GM19023 (cell line): Measurements from ENCODE around the gene ZDHHC11.
"Not testable (repeated sequence)": the region's sequence is repeated elsewhere in the genome, so short reads cannot be mapped to it uniquely, and the experiment has no call there.

Source experiments
- ATAC-seq: cut with Tn5 transposase; IDR thresholded peaks from one replicate; pipeline ENCODE4 v1.9.1; 2021; ENCODE audit warnings: mild to moderate bottlenecking, moderate library complexity; ENCODE audit not compliant: unreplicated experiment

ZDHHC11 gene

GRCh38 chr5:845676-846601, 4.8 kb downstream of the ZDHHC11 start:
- ATAC-seq = peak; percentile 29

DNA sequence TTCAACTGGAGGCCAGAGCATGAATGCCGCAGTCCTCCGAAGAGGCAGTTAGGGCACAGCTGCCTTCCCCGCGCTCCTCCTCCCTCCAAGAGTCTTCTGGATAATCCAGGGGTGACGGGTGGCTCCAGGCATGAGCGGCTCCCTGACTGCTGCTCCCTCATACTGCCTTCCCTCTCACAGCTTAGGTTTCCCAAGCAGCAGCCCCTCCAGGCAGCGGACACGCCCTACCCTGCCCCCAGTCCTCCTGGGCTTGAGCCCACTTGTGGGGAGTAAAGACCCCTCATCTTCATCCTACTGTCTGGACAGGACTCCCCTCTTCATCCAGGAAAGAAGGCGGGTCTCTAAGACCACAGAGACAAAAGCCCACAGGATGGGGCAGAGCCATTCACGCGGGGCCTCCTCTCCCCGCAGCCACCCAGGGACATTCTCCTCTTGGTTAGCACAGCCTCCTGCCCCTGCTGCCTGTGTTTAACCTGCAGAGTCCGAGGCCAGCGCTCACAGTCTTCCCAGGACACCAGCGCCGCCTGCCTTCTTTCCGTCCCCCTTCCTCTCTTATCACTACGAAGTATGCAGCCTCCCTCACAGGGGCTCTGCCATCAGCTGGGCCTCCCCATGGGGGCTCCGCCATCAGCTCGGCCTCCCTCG, 5.6 kb downstream of the ZDHHC11 start:
- ATAC-seq = not testable (repeated sequence)

DNA sequence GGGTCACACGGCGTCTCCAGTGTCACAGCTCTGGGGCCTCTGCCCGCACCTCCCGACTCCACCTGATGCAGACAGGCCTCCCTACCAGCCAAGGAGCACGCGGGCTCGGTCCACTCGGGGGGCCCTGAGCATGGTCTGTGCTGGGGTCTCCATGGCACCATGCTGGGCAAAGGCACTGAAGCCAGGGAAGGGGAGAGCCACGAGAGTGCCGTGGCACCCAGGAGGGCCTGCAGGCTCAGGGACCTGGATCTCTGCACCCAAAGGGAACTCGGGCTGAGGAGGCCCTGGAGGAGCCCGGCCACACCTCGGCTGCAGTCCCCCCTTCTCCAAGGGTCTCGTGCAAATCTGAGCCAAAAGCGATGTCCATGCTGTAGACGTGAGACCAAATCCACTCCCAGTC, 6.4 kb downstream of the ZDHHC11 start:
- not testable (repeated sequence) for ATAC-seq

- not testable (repeated sequence) for ATAC-seq
Measured at GRCh38 chr5:843926-844325, 6.9 kb downstream of the ZDHHC11 start.

DNA sequence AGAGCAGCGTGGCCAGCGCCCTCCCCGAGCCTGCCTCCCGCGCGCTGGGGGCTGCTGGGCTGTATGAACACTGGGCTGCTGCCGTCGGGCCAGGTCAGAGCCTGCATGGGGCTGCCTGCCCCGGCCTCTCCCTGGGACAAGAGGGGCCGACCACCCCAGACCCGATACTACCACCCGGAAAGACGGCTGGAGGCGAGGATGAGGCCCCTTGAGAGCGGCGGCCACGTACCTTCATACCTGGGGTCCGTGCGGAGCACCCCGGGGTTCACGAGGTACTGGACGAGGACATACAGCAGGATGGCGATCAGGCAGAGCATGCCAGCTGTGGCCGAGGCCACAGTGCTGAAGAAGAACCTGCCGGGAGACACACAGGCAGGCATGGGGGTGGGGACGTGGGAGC, 7.4 kb downstream of the ZDHHC11 start:
- ATAC-seq = not testable (repeated sequence)

DNA sequence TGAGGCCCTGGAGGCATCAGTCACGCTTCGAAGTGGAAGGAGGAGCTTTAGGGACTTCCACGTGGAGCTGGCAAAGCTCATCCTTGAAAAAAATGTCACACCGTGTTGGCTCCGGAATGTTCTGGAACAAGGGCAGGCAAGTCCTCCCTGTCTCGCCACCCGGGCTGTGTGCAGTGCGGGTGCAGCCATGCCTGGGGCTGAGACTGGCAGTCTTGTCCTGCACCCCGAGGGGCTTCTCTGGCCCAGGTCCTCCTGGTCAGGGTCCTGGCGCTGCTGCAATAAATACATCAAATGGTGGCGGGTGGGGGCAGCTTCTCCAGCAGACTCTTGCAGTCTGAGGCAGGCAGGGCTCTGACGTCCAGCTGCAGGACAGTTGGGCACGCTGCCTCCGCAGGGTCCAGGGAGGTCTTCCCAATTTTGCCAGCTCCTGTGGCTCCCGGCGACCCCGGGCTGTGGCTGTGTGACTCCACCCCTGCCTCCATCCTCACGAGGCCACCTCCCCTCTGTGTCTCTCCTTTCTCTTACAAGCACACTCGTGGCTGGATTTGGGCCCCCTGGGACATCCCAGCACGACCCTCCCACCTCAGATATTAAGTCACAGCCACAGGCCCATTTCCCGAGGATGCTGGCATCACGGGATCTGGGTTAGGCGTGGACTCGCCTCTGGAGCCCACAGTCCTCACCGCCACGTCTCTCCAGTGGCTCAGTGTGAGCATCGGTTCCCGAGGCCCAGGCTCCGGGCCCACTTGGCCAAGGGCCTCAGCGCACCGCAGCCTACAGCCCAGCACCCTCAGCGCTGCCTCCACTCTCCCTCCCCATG, 8.2 kb downstream of the ZDHHC11 start:
- not testable (repeated sequence) for ATAC-seq

DNA sequence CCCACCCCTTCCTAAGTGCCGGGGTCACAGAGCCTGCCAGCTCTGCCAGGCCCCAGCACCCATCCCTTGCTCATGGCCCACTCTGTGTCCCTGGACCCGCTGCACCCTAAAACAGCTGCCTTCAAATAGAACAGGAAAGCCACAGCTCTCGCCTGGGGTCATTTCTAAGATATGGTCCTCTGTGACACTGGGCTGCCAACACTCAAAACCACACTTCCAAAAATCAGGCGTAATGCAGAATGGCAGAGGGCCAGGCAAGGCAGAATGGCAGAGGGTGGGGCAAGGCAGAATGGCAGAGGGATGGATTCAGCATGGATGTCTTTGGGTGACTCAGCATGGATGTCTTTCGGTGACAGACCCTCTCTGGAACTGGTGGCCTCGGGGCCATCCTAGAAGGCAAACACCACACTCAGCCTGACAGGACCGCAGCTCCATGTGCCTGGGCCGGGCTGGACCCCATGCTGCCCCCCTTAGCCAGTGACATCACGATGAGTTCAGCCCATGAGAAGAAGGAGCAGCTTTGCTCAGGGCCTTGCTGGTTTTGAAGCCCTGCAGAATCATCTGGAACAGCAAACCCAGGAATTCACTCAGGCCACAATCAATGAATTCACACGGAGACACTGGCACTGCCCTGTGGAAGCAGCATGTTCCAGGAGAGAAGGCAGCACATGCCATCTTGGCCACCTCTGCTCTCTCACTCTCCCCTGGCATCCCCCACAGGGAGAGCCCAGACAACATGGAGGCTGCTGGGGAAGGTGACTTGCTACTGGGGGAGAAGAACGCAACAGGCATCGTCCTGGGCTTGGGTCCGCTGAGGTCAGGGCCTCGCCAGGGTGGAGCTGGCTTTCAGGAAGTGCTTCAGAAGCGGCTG, 9.0 kb downstream of the ZDHHC11 start:
- not testable (repeated sequence) for ATAC-seq

DNA sequence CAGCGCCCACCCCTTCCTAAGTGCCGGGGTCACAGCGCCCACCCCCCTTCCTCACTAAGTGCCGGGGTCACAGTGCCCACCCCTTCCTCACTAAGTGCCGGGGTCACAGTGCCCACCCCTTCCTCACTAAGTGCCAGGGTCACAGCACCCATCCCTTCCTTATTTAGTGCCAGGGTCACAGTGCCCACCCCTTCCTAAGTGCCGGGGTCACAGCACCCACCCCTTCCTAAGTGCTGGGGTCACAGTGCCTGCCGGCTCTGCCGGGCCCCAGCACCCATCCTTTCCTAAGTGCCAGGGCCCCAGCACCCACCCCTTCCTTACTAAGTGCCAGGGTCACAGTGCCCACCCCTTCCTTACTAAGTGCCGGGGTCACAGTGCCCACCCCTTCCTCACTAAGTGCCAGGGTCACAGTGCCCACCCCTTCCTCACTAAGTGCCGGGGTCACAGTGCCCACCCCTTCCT, 9.8 kb downstream of the ZDHHC11 start:
- not testable (repeated sequence) for ATAC-seq

DNA sequence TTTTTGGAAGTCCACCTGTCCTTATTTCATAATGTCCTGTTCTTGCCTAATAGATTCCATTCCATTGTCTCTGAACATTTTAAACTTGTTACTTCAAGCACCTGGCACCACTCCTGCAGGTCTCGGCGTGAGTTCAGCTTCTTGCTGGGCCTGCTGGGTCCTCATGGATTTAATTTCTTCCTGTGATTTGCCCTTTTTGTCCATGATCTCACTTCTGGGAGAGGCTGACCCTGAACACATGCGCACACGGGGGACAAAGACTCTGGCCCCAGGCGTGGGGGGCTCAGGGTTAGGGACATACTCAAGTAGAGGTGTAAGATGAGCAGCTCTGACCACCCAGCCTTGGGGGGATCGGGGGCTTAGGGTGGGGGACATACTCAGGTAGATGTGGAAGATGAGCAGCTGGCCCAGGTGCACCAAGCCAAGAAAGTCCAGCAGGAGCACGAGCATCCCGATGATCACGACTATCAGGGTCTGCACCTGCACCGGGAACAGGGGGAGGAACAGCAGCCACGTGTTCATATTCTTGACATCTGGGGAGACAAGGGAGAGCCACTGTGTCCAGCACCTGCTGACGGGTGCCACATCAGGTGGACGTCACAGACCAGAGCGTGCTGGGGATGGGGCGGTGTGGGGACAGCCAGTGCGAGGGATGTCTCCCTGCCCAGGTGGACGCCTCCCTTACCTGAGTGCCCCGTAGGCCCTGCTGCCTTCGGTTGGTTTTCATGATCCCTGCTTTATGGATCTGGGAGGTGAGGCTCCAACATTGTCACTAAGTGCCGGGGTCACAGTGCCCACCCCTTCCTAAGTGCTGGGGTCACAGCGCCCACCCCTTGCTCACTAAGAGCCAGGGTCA, 10.4 kb downstream of the ZDHHC11 start:
- not testable (repeated sequence) for ATAC-seq

DNA sequence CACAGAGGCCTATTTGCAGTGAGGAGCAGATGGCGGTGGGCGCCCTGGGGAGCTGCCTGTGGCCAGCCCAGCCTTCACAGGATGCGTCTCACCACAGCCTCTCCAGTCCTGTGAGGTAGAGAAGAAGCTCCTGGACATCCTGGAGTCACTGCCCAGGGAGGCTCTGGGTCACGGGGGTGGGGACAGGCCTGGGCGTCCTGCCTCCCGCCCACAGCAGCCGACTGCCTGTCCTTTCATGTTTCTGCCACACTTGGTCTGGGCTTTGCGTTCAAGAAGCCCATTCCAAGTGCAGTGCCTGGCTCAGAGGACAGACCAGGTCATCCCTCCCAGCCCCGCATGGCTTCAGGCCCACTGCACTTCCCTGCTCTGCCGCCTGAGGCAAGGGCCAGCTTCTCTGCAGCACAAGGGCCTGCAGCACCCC, 12.3 kb downstream of the ZDHHC11 start:
- not testable (repeated sequence) for ATAC-seq

GRCh38 chr5:837621-838121, 13.1 kb downstream of the ZDHHC11 start:
- not testable (repeated sequence) for ATAC-seq

DNA sequence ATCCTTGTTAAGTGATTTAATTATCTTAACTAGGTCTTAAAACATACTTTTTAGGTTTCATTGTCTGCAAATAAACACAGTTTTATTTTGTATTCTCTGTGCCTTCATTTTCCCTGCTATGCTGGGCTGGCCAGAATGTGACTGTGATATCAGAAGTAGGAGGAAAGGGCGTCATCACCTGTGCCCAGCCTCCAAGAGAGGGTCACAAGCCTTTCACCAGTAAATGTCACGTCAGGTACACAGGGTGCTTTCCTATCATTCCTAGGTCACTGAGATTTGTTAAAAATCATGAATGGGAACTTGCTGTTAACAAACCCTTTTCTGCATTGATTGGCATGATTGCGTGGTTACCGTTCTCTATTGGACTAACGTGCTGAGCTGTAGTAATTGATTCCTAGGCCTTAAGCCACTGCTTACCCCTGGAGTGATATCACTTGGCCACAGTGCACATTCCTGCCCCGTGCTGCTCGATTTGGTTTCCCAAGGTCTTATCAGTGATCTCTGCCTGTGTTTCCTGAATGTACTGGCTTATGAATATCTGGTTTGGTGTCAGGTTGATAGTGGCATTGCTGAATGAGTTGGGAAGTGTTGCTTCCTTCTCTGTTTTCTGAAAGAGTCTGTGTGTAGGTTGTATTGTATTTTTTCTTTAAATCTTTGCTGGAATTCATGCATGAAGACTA, 14.7 kb downstream of the ZDHHC11 start:
- ATAC-seq = not testable (repeated sequence)

DNA sequence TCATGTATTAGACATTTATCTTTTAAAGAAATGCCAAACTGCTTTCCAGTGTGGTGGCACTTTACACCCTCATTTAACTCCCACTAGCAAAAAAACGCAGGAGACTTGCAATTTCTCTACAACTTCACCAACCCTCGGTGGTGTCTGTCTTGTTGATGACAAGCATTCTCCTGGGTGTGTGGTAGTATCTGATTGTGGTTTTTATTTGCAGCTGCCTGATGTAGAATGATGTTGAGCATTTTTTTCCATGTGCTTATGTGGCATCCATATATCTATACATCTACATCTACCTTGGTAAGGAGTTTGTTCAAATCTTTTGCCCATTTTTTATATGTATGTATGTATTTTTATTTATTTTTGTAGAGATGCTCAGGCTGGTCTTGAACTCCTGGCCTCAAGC, 16.8 kb downstream of the ZDHHC11 start:
- not testable (repeated sequence) for ATAC-seq

GRCh38 chr5:828194-828593, 22.6 kb downstream of the ZDHHC11 start:
- not testable (repeated sequence) for ATAC-seq

GRCh38 chr5:825544-825943, 25.2 kb downstream of the ZDHHC11 start:
- not testable (repeated sequence) for ATAC-seq

GRCh38 chr5:821504-821903, 29.3 kb downstream of the ZDHHC11 start:
- ATAC-seq = no peak

GRCh38 chr5:820245-820644, 30.5 kb downstream of the ZDHHC11 start:
- no peak for ATAC-seq

GRCh38 chr5:819078-819477, 31.7 kb downstream of the ZDHHC11 start:
- ATAC-seq = no peak
